Head of caudate nucleus (tissue), 42 donors: ENCODE measurements around the gene TEX2.

Source experiments
- DNase-seq, 42 donors: peaks; one replicate each; pipeline versions ENCODE4 v3.0.0 to v3.0.0-alpha.2; 2020 to 2021; ENCODE audit warnings: mixed read lengths in 7 of 42
- intact Hi-C: fragments of 100-400 bp; cut with DNase I; formaldehyde crosslinking; loops from one replicate; pipeline ENCODE4 v1.15.0; 2022

Gene TEX2

GRCh38 chr17:64154313-64154695 lies 108.8 kb downstream of the TEX2 start:
- DNase-seq = no peak
- intact Hi-C loops = no loop called here

GRCh38 chr17:64153565-64154312 lies 109.3 kb downstream of the TEX2 start:
- DNase-seq = no peak
- intact Hi-C loops = no loop called here

GRCh38 chr17:64152428-64153125 lies 110.5 kb downstream of the TEX2 start:
- intact Hi-C loops = no loop called here
- no peak for DNase-seq

- no peak for DNase-seq
- intact Hi-C loops = no loop called here
Observed at GRCh38 chr17:64151016-64151368, 112.1 kb downstream of the TEX2 start.

- peak in 2 of 42 donors; percentile 43 to 48 for DNase-seq
Observed at GRCh38 chr17:64150237-64151015, 112.6 kb downstream of the TEX2 start.

GRCh38 chr17:64149196-64149595 lies 113.9 kb downstream of the TEX2 start:
- intact Hi-C loops = loop anchor here (5.0 kb wide), 2 partner anchors 53 to 133 kb away; no protein-coding TSS in a partner anchor
- DNase-seq = peak in 1 of 42 donors; percentile 14

More at GRCh38 chr17:64150237-64151015, 112.6 kb downstream of the TEX2 start:
- intact Hi-C loops = no loop called here

GRCh38 chr17:64148699-64149098 lies 114.4 kb downstream of the TEX2 start:
- intact Hi-C loops = loop anchor here (5.0 kb wide), 2 partner anchors 54 to 134 kb away; no protein-coding TSS in a partner anchor
- DNase-seq = peak in 38 of 42 donors; percentile 31 to 82 (median 62)

GRCh38 chr17:64148017-64148631 lies 114.9 kb downstream of the TEX2 start:
- intact Hi-C loops = loop anchor here (5.0 kb wide), 2 partner anchors 54 to 134 kb away; no protein-coding TSS in a partner anchor
- peak in 1 of 42 donors; percentile 30 for DNase-seq

GRCh38 chr17:64147110-64148016 lies 115.7 kb downstream of the TEX2 start:
- no peak for DNase-seq
- intact Hi-C loops = loop anchor here (5.0 kb wide), 2 partner anchors 55 to 135 kb away; no protein-coding TSS in a partner anchor

- intact Hi-C loops = loop anchor here (5.0 kb wide), 2 partner anchors 56 to 136 kb away; no protein-coding TSS in a partner anchor
- DNase-seq = peak; percentile 41 to 83 (median 65)
Observed at GRCh38 chr17:64146418-64147109, 116.5 kb downstream of the TEX2 start.

GRCh38 chr17:64145751-64146417 lies 117.2 kb downstream of the TEX2 start:
- intact Hi-C loops = loop anchor here (5.0 kb wide), 2 partner anchors 56 to 136 kb away; no protein-coding TSS in a partner anchor
- DNase-seq = peak; percentile 95 to 100 (median 99)

- intact Hi-C loops = loop anchor here (5.0 kb wide), 2 partner anchors 57 to 137 kb away; no protein-coding TSS in a partner anchor
- DNase-seq = no peak
Observed at GRCh38 chr17:64145375-64145750, 117.7 kb downstream of the TEX2 start.

- no peak for DNase-seq
- intact Hi-C loops = loop anchor here (10.0 kb wide), 1 partner anchor 225 kb away; the partner anchor contains the start of genes CSHL1 and GH1
Observed at GRCh38 chr17:64139542-64139941, 123.5 kb downstream of the TEX2 start.

- intact Hi-C loops = loop anchor here (10.0 kb wide), 1 partner anchor 224 kb away; the partner anchor contains the start of genes CSHL1 and GH1
- DNase-seq = no peak
Observed at GRCh38 chr17:64138441-64138840, 124.6 kb downstream of the TEX2 start.

GRCh38 chr17:64135000-64135399 lies 128.1 kb downstream of the TEX2 start:
- intact Hi-C loops = loop anchor here (5.0 to 10.0 kb wide), 2 partner anchors 108 to 220 kb away; partner anchors contain the start of genes CSHL1 and GH1

More at GRCh38 chr17:64135000-64135399, 128.1 kb downstream of the TEX2 start:
- no peak for DNase-seq
